H1 (cell line): ENCODE data around the gene FCRLB. TPM values are rescaled to one million over a fixed set of nuclear protein-coding genes. Genes with fewer than 3 reads are reported as not detected.

Experiments
- CTCF ChIA-PET: fragments of 300-600 bp; sonication (Branson Sonifier 250); formaldehyde crosslinking; loops from one replicate; lab custom pipeline; 2021; ENCODE audit not compliant: partially characterized antibody; lab: Charles Lee
- POLR2A ChIA-PET: fragments of 300-600 bp; sonication (Branson Sonifier 250); formaldehyde crosslinking; loops from one replicate; lab custom pipeline; 2021; ENCODE audit warnings: inconsistent platforms; ENCODE audit not compliant: partially characterized antibody; lab: Charles Lee
- DNase-seq, 2 experiments: peaks; one replicate each; pipeline versions ENCODE4 v3.0.0 to v3.0.0-alpha.2; 2010 to 2022; ENCODE audit warnings: low spot score in 2 of 2, low read depth in 1 of 2, mixed read lengths in 1 of 2
- FAIRE-seq: peaks from 2 replicates; lab custom pipeline; 2011; peaks lifted over from hg19 to GRCh38; lab: Jason Lieb, UNC
- H2AFZ ChIP-seq: 2 replicates; pipeline ENCODE4 v1.8.1; 2012; ENCODE audit warnings: low read length, inconsistent platforms
- H2AK5ac ChIP-seq: 2 replicates; pipeline ENCODE4 v1.6.1; 2013; ENCODE audit warnings: low read depth, low read length
- H2BK120ac ChIP-seq: replicated peaks from 2 replicates; pipeline ENCODE3; 2013; ENCODE audit warnings: low read depth, low read length, inconsistent platforms
- H2BK12ac ChIP-seq: 2 replicates; pipeline ENCODE4 v1.6.1; 2013; ENCODE audit warnings: low read depth, low read length
- H2BK15ac ChIP-seq: 2 replicates; pipeline ENCODE4 v1.6.1; 2013; ENCODE audit warnings: low read length
- H2BK20ac ChIP-seq: 2 replicates; pipeline ENCODE4 v1.6.1; 2013; ENCODE audit warnings: low read length
- H2BK5ac ChIP-seq: 2 replicates; pipeline ENCODE4 v1.6.1; 2013; ENCODE audit warnings: low read depth, low read length
- H3K14ac ChIP-seq: 2 replicates; pipeline ENCODE4 v1.6.1; 2013; ENCODE audit warnings: inconsistent platforms; ENCODE audit not compliant: insufficient read length
- H3K18ac ChIP-seq: 2 replicates; pipeline ENCODE4 v1.6.1; 2013; ENCODE audit warnings: low read length; ENCODE audit errors: extremely low read depth
- H3K23ac ChIP-seq: 2 replicates; pipeline ENCODE4 v1.6.1; 2013; ENCODE audit warnings: inconsistent platforms; ENCODE audit not compliant: insufficient read length
- H3K23me2 ChIP-seq: 2 replicates; pipeline ENCODE4 v1.6.1; 2013; ENCODE audit warnings: low read depth, low read length
- H3K27ac ChIP-seq: 2 replicates; pipeline ENCODE4 v1.6.1; 2011; ENCODE audit warnings: low read depth, low read length, inconsistent platforms
- H3K27me3 ChIP-seq, 4 experiments: replicated peaks in 1 of 4; 1 replicate in 1 of 4; 2 replicates in 3 of 4; pipeline versions ENCODE4 v1.6.1 to v1.8.1; 2011 to 2013; ENCODE audit warnings: low read length in 3 of 4, mild to moderate bottlenecking in 3 of 4, inconsistent platforms in 2 of 4, mixed read lengths in 2 of 4, moderate library complexity in 1 of 4; ENCODE audit not compliant: control insufficient read depth in 3 of 4, insufficient read depth in 3 of 4; ENCODE audit errors: extremely low read depth in 1 of 4
- H3K36me3 ChIP-seq, 4 experiments: 2 replicates each; pipeline versions ENCODE4 v1.6.1 to v1.8.1; 2011 to 2013; ENCODE audit warnings: mild to moderate bottlenecking in 4 of 4, low read length in 3 of 4, moderate library complexity in 2 of 4, control low read depth in 1 of 4, inconsistent platforms in 1 of 4; ENCODE audit not compliant: insufficient read depth in 4 of 4, control insufficient read depth in 2 of 4
- H3K4ac ChIP-seq: replicated peaks from 2 replicates; pipeline ENCODE3; 2013; ENCODE audit warnings: low read length, low read depth, mixed read lengths, inconsistent platforms; ENCODE audit not compliant: insufficient read length
- H3K4me1 ChIP-seq, 4 experiments: replicated peaks in 1 of 4; 1 replicate in 1 of 4; 2 replicates in 3 of 4; pipeline versions ENCODE4 v1.6.1 to v1.8.1; 2011 to 2013; ENCODE audit warnings: low read length in 3 of 4, inconsistent platforms in 2 of 4, mixed read lengths in 1 of 4; ENCODE audit not compliant: insufficient read depth in 4 of 4, control insufficient read depth in 3 of 4
- H3K4me2 ChIP-seq, 2 experiments: 2 replicates each; pipeline versions ENCODE4 v1.6.1 to v1.8.1; 2011 to 2013; ENCODE audit warnings: low read depth in 2 of 2, low read length in 2 of 2, control low read depth in 1 of 2, inconsistent platforms in 1 of 2, mild to moderate bottlenecking in 1 of 2; ENCODE audit not compliant: insufficient read depth in 1 of 2
- H3K4me3 ChIP-seq, 4 experiments: fragments of 200-600, 300-600 bp in 1 of 4; sonication (generic), shearing (Covaris generic), sonication (Bioruptor Twin) in 1 of 4; 2 replicates each; pipeline versions ENCODE4 v1.5.1 to v1.8.1; 2011 to 2016; ENCODE audit warnings: low read length in 4 of 4, low read depth in 3 of 4, control low read depth in 2 of 4, inconsistent platforms in 2 of 4, mild to moderate bottlenecking in 2 of 4, mixed read lengths in 1 of 4, moderate library complexity in 1 of 4; ENCODE audit not compliant: insufficient read depth in 2 of 4; ENCODE audit errors: extremely low read depth in 1 of 4
- H3K56ac ChIP-seq: replicated peaks from 2 replicates; pipeline ENCODE3; 2013; ENCODE audit warnings: low read depth, mild to moderate bottlenecking, mixed read lengths, low read length, inconsistent platforms; ENCODE audit not compliant: insufficient read length
- H3K79me1 ChIP-seq: 2 replicates; pipeline ENCODE4 v1.6.1; 2013; ENCODE audit warnings: low read depth, low read length, control low read depth
- H3K79me2 ChIP-seq, 2 experiments: 2 replicates each; pipeline versions ENCODE4 v1.6.1 to v1.8.1; 2012 to 2013; ENCODE audit warnings: low read length in 2 of 2, mild to moderate bottlenecking in 2 of 2, inconsistent platforms in 1 of 2; ENCODE audit not compliant: insufficient read depth in 2 of 2, control insufficient read depth in 1 of 2
- H3K9ac ChIP-seq, 4 experiments: replicated peaks in 1 of 4; 1 replicate in 1 of 4; 2 replicates in 3 of 4; pipeline versions ENCODE4 v1.6.1 to v1.8.1; 2011 to 2013; ENCODE audit warnings: low read depth in 3 of 4, low read length in 3 of 4, control low read depth in 2 of 4, mild to moderate bottlenecking in 2 of 4, moderate library complexity in 2 of 4, inconsistent platforms in 1 of 4; ENCODE audit errors: extremely low read depth in 1 of 4
- H3K9me3 ChIP-seq, 2 experiments: 2 replicates each; pipeline versions ENCODE4 v1.6.1 to v1.8.1; 2012 to 2013; ENCODE audit warnings: mild to moderate bottlenecking in 2 of 2, moderate library complexity in 2 of 2, control low read depth in 1 of 2, inconsistent platforms in 1 of 2, low read depth in 1 of 2, low read length in 1 of 2, mixed read lengths in 1 of 2; ENCODE audit not compliant: insufficient read depth in 2 of 2
- H4K20me1 ChIP-seq, 2 experiments: replicated peaks in 1 of 2; 2 replicates each; pipeline versions ENCODE3 to v1.8.1; 2011 to 2013; ENCODE audit warnings: inconsistent platforms in 2 of 2, low read length in 2 of 2, mild to moderate bottlenecking in 1 of 2; ENCODE audit not compliant: insufficient read depth in 2 of 2, control insufficient read depth in 1 of 2
- H4K5ac ChIP-seq: 2 replicates; pipeline ENCODE4 v1.6.1; 2013; ENCODE audit warnings: low read length, low read depth, mixed read lengths, inconsistent platforms; ENCODE audit not compliant: insufficient read length
- H4K8ac ChIP-seq: 2 replicates; pipeline ENCODE4 v1.8.0; 2013; ENCODE audit warnings: mild to moderate bottlenecking, moderate library complexity, low read length, inconsistent platforms; ENCODE audit not compliant: insufficient read depth; ENCODE audit errors: extremely low read depth
- H4K91ac ChIP-seq: replicated peaks from 2 replicates; pipeline ENCODE3; 2013; ENCODE audit warnings: low read length, mixed read lengths, inconsistent platforms; ENCODE audit not compliant: insufficient read length
- BRCA1 ChIP-seq: IDR thresholded peaks from 2 replicates; pipeline ENCODE4 v1.6.1; 2012; ENCODE audit warnings: low read depth, low read length, improper control_type of control experiment
- CREB1 ChIP-seq: IDR thresholded peaks from 2 replicates; pipeline ENCODE4 v1.6.1; 2012; ENCODE audit warnings: inconsistent platforms
- JUN ChIP-seq: IDR thresholded peaks from 2 replicates; pipeline ENCODE4 v1.6.1; 2011; ENCODE audit warnings: low read depth, mild to moderate bottlenecking, improper control_type of control experiment, low read length
- MAFK ChIP-seq: IDR thresholded peaks from 2 replicates; pipeline ENCODE4 v1.6.1; 2012; ENCODE audit warnings: low read depth, mild to moderate bottlenecking, improper control_type of control experiment, low read length
- RAD21 ChIP-seq, 2 experiments: IDR thresholded peaks in 1 of 2; conservative IDR thresholded peaks in 1 of 2; 2 replicates each; pipeline ENCODE4 v1.6.1; 2011; ENCODE audit warnings: low read depth in 2 of 2, low read length in 2 of 2, improper control_type of control experiment in 1 of 2, inconsistent platforms in 1 of 2, mild to moderate bottlenecking in 1 of 2, moderate library complexity in 1 of 2
- RNF2 ChIP-seq: fragments of 200-900, 300-1000 bp; sonication (generic); IDR thresholded peaks from 2 replicates; pipeline ENCODE4 v1.7.1; 2016; ENCODE audit warnings: borderline replicate concordance, low read depth, mild to moderate bottlenecking, antibody characterized with exemption, low read length; ENCODE audit not compliant: poor library complexity, severe bottlenecking; ENCODE audit errors: missing control alignments
- SP1 ChIP-seq: IDR thresholded peaks from 2 replicates; pipeline ENCODE4 v1.6.1; 2011; ENCODE audit warnings: low read depth, low read length
- SRF ChIP-seq: IDR thresholded peaks from 2 replicates; pipeline ENCODE4 v1.6.1; 2011; ENCODE audit warnings: mild to moderate bottlenecking, low read depth, low read length, moderate library complexity
- SUZ12 ChIP-seq: fragments of 200-600 bp; sonication (generic); IDR thresholded peaks from 2 replicates; pipeline ENCODE4 v1.6.1; 2012; ENCODE audit warnings: mild to moderate bottlenecking, inconsistent platforms, low read length, moderate library complexity, mixed read lengths
- TAF1 ChIP-seq: IDR thresholded peaks from 2 replicates; pipeline ENCODE4 v1.6.1; 2011; ENCODE audit warnings: mild to moderate bottlenecking, low read depth, low read length
- TEAD4 ChIP-seq: IDR thresholded peaks from 2 replicates; pipeline ENCODE4 v1.6.1; 2012; ENCODE audit warnings: low read depth, low read length, inconsistent platforms, mixed read lengths
- WGBS, 2 experiments: shearing (Covaris generic) in 1 of 2; methylation state at CpG; one replicate each; pipeline versions ENCODE4 v1.1.6 to v1.1.7; 2013 to 2015; ENCODE audit warnings: low lambda C conversion rate in 2 of 2, mixed read lengths in 2 of 2, inconsistent platforms in 1 of 2, low coverage in 1 of 2, missing lambda C conversion rate in 1 of 2; ENCODE audit not compliant: insufficient replicate concordance in 2 of 2, insufficient coverage in 1 of 2, insufficient read length in 1 of 2; ENCODE audit errors: extremely low coverage in 1 of 2, missing lambda C conversion rate in 1 of 2; 5-methylcytosine and 5-hydroxymethylcytosine counted together
- polyA plus RNA-seq, 7 experiments: library from polyadenylated mRNA; depleted of rRNA in 3 of 7; stranded (reverse) in 5 of 7; unstranded in 2 of 7; fragments of >200 nt in 5 of 7; fragments of 200-250 nt in 2 of 7; gene quantifications; 1 replicate in 5 of 7; 2 replicates in 1 of 7; 4 replicates in 1 of 7; pipeline versions ENCODE4 v1.2.1 to v1.2.3, GENCODE V29; 2011 to 2013; ENCODE audit warnings: missing spikeins in 2 of 7, mixed read lengths in 2 of 7
- total RNA-seq: library from RNA; stranded (reverse); fragmentation: NEBNext Ultra II Directional; extraction: Animal tissue kit (Norgen Biotek cat#: 25700); gene quantifications from 2 replicates; pipeline ENCODE4 v1.2.1, GENCODE V29; 2021
- TF ChIP-seq, protein P1 (sequence below): IDR thresholded peaks from 2 replicates; pipeline ENCODE4 v1.6.1; 2012; ENCODE audit warnings: inconsistent platforms

Gene FCRLB
- total and polyA plus RNA-seq, 2 of the 8 experiments (the other 6 are each of a cell fraction or from before 2014, with no cell fraction given) = 0.14 to 0.24 TPM

DNA sequence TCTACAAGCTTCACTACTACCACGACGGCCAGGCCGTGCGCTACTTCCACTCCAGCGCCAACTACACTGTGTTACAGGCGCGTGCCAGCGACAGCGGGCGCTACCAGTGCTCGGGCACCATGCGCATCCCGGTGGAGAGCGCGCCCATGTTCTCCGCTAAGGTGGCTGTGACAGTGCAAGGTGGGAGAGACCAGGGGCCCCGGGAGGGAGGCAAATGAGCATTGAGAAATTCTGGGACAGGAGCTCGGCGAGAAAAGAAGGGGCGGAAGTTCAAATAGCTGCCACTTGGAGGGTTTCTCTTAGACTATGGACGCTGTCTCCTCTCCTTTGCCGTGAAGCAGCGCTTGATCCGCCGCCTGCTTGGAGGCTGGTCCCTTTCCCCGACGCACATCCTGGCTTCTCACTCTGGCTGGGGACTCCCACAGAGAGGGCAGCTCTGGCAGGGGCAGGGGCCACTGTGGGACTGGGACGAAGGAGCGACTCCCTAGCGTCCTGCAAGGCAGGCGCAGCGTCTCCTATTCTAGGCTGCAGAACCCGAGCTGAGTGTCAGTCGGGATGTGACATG, 4.6 kb downstream of the FCRLB start:
- no peak overlapping the region for H3K56ac ChIP-seq
- no peak overlapping the region for H3K23ac ChIP-seq
- H3K9ac ChIP-seq = no peak overlapping the region
- no peaks in the 10 kb centered on the region for H3K79me1 ChIP-seq
- no peak overlapping the region for H4K91ac ChIP-seq
- H4K8ac ChIP-seq = no peak overlapping the region
- peak overlapping the region; percentile 67; the same call in 1 of the 2 replicates for H2BK5ac ChIP-seq
- peak overlapping the region; percentile 89 to 100 for H3K4me2 ChIP-seq
- ChIA-PET POLR2A (interaction anchor here (1.2 to 2.7 kb wide), 6 partner anchors 11 to 114 kb away, joined by 6 to 27 read pairs (median 8); partner anchors contain the start of genes DUSP12 and FCRLA), CTCF (interaction anchor here (0.6 to 4.8 kb wide), 14 partner anchors 8 to 341 kb away, joined by 3 to 52 read pairs (median 4); partner anchors contain the start of gene DUSP12)
- DNase-seq (peak in 1 of 2 experiments; percentile 77), FAIRE-seq (no peak)
- no peak overlapping the region; the same call in 1 of the 2 replicates for H2BK12ac ChIP-seq
- peak overlapping the region; percentile 26; the same call in 1 of the 2 replicates for H3K18ac ChIP-seq
- no peak overlapping the region for H4K5ac ChIP-seq
- H2BK20ac ChIP-seq = 0 out of 2 replicates have a peak overlapping the region, but pooled peaks have one; percentile 39
- no peak overlapping the region for H3K27ac ChIP-seq
- no peak overlapping the region for H3K14ac ChIP-seq
- H3K27me3 ChIP-seq = peaks cover 12 to 25% (median 22%) of the 10 kb centered on the region in 4 experiments
- H3K36me3 ChIP-seq = no peaks in the 10 kb centered on the region
- H2AK5ac ChIP-seq = peak overlapping the region; percentile 46; the same call in 1 of the 2 replicates
- H4K20me1 ChIP-seq = no peaks in the 10 kb centered on the region
- H3K4me1 ChIP-seq = peaks cover 2 to 8% (median 4%) of the 10 kb centered on the region in 4 experiments
- H3K23me2 ChIP-seq = peaks cover 12% of the 10 kb centered on the region
- H2AFZ ChIP-seq = peak overlapping the region; percentile 88; the same call in 1 of the 2 replicates
- WGBS, 2 experiments = 2% methylated on average over 27 of the region's 34 CpGs; no CpG with 5 or more reads in 1 of the 2 experiments
- H3K79me2 ChIP-seq = no peaks in the 10 kb centered on the region
- no peaks in the 10 kb centered on the region for H3K9me3 ChIP-seq
- H2BK120ac ChIP-seq = no peak overlapping the region
- peak overlapping the region; percentile 69 to 85 (median 78) for H3K4me3 ChIP-seq
- no peak overlapping the region for H3K4ac ChIP-seq
- peak overlapping the region; percentile 76; the same call in 1 of the 2 replicates for H2BK15ac ChIP-seq
- TF ChIP-seq TEAD4 (peak; percentile 77), MAFK (no peak), SUZ12 (peak; percentile 79; the same call in 1 of the 2 replicates), JUN (no peak), RNF2 (peak; percentile 42), TAF1 (no peak), BRCA1 (no peak), RAD21 (IDR thresholded peaks at IDR 0.05 in 1 of 2, conservative IDR thresholded peaks at IDR 0.05 in 1 of 2; ENCODE audit: low read depth in 2 of 2, low read length in 2 of 2) (no peak), CREB1 (no peak), SP1 (no peak), SRF (no peak)
- TF ChIP-seq, protein P1, sequence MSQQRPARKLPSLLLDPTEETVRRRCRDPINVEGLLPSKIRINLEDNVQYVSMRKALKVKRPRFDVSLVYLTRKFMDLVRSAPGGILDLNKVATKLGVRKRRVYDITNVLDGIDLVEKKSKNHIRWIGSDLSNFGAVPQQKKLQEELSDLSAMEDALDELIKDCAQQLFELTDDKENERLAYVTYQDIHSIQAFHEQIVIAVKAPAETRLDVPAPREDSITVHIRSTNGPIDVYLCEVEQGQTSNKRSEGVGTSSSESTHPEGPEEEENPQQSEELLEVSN = peak; percentile 61
